ENCODE data around the gene C1orf226.

DNA sequence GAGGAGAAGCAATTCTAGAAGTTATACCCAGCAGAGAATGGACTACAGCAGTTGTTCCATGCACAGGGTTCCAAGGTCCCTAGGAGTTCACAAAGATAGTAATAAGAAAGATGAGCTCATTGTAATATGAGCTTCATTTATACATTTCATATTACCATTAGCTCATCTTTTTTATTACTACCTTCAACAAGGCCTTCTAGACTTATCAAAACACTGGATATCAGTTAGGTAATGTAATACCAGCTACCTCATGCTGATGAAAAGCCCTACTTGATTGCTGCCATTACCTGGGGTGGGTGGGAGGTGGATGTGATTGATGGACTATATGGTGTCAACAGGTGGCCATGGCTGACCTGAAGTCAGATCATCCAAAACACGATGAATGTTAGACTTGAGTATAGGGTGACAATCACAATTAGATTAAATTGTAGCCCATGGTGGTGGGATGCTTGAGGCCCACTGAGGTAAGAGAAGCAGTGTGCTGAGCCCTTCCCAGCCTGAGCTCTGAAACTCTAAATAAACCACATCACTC, 39.0 kb upstream of the C1orf226 start:
- TF ChIP-seq ILF3 (IDR thresholded peaks at IDR 0.05; ENCODE audit: borderline replicate concordance) (no peak), TRIM24 (IDR thresholded peaks at IDR 0.05) (no peak), ZNF668 (CRISPR knock-in tag; IDR thresholded peaks at IDR 0.05) (no peak), ZNF174 (CRISPR knock-in tag; IDR thresholded peaks at IDR 0.05) (no peak), CBX2 (IDR thresholded peaks at IDR 0.05; ENCODE audit: insufficient read depth, low read length, poor library complexity, severe bottlenecking) (no peak), ELF4 (CRISPR knock-in tag; IDR thresholded peaks at IDR 0.05) (no peak), POLR2A (conservative IDR thresholded peaks at IDR 0.05) (no peak), POLR2AphosphoS2 (IDR thresholded peaks at IDR 0.05; ENCODE audit: low read length) (no peak), SRF (CRISPR knock-in tag; IDR thresholded peaks at IDR 0.05) (no peak)
- TF ChIP-seq, protein P1, sequence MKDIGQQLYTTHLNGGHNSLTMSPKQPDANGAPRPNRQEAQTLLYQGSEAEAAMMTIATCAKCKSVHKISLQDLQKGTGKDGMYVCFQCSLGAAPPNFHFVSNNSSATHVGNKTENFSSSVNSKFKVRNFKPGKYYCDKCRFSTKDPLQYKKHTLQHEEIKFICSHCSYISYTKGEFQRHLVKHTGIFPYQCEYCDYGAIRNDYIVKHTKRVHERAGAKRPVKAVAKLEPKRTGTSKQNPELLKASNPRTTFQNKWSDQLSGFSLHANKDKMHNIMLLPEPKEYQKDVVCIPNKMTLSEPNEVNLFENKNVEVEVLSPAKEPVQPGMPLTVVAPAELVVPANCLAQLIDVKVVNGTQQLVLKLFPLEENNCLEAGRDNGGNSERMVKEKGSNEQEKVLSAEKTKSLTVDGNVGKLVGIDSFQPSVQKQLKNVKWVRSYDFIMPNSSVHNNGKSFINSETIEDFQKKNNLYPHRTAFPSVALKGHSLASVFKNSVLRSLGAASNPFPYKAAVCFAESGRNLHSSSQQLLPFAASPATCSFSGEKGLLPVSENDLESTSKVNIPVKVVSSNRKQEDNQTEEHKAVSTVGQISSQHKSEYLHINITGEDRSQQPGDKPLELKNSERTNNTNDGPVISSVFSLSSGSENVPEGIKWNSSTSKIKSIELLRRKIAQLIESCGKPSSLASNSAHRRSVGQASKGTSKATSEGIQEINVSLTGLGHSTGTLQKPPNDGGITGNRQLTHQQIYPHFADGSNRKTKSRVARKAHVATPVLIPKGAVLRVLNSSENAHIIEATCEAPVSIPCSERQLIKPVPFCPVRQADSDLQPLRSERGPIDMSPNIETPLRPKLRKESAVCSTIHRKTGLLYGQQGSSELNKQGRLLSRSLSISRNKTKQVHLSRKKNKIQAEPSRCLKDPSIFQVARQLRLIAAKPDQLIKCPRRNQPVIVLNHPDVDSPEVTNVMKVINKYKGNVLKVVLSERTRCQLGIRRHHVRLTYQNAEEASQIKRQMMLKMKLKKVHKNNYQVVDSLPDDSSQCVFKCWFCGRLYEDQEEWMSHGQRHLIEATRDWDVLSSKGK (CRISPR knock-in tag; IDR thresholded peaks at IDR 0.05) = no peak
- TF ChIP-seq, protein P2, sequence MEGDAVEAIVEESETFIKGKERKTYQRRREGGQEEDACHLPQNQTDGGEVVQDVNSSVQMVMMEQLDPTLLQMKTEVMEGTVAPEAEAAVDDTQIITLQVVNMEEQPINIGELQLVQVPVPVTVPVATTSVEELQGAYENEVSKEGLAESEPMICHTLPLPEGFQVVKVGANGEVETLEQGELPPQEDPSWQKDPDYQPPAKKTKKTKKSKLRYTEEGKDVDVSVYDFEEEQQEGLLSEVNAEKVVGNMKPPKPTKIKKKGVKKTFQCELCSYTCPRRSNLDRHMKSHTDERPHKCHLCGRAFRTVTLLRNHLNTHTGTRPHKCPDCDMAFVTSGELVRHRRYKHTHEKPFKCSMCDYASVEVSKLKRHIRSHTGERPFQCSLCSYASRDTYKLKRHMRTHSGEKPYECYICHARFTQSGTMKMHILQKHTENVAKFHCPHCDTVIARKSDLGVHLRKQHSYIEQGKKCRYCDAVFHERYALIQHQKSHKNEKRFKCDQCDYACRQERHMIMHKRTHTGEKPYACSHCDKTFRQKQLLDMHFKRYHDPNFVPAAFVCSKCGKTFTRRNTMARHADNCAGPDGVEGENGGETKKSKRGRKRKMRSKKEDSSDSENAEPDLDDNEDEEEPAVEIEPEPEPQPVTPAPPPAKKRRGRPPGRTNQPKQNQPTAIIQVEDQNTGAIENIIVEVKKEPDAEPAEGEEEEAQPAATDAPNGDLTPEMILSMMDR (IDR thresholded peaks at IDR 0.05 in 2 of 3, conservative IDR thresholded peaks at IDR 0.05 in 1 of 3; ENCODE audit: insufficient read depth in 2 of 3, low read depth in 1 of 3, low read length in 3 of 3) = no peak
- TF ChIP-seq, protein P3, sequence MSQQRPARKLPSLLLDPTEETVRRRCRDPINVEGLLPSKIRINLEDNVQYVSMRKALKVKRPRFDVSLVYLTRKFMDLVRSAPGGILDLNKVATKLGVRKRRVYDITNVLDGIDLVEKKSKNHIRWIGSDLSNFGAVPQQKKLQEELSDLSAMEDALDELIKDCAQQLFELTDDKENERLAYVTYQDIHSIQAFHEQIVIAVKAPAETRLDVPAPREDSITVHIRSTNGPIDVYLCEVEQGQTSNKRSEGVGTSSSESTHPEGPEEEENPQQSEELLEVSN (IDR thresholded peaks at IDR 0.05; ENCODE audit: borderline replicate concordance in 1 of 2, extremely low read depth in 1 of 2, insufficient read depth in 1 of 2, insufficient read length in 1 of 2, low read depth in 1 of 2, low read length in 1 of 2, poor library complexity in 1 of 2, severe bottlenecking in 1 of 2) = no peak
- TF ChIP-seq, protein P4, sequence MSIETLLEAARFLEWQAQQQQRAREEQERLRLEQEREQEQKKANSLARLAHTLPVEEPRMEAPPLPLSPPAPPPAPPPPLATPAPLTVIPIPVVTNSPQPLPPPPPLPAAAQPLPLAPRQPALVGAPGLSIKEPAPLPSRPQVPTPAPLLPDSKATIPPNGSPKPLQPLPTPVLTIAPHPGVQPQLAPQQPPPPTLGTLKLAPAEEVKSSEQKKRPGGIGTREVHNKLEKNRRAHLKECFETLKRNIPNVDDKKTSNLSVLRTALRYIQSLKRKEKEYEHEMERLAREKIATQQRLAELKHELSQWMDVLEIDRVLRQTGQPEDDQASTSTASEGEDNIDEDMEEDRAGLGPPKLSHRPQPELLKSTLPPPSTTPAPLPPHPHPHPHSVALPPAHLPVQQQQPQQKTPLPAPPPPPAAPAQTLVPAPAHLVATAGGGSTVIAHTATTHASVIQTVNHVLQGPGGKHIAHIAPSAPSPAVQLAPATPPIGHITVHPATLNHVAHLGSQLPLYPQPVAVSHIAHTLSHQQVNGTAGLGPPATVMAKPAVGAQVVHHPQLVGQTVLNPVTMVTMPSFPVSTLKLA (conservative IDR thresholded peaks at IDR 0.05) = no peak
